ENCODE data around the gene PEAK1. TPM values are rescaled to one million over a fixed set of nuclear protein-coding genes. Genes with fewer than 3 reads are reported as not detected.

Gene PEAK1
- total RNA-seq, 1 donor from 2014 or later, result 75.2 TPM

DNA sequence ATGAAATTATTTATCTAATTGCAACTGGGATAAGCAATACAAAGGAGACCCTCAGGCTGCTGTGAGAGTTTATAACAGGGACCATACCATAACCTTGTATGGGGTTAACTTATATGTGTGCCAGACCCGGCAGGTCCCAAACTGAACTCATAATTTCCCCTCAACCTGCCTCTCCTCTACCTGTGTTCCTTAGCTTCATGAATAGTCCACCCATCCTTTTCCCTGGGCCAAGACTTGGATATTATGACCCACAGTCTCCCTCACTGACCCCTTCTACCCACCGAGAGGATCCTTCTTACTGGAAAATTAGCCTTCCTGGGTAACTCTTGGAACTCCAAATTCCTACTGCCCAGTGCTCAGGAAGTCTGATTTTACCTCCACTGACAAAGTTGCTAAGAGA lies 345.6 kb downstream of the PEAK1 start:
- DNase-seq, result no peak
- H3K4me1 ChIP-seq, result peaks cover 16% of the 10 kb centered on the region
- H3K27me3 ChIP-seq (ENCODE audit: low read depth), result no peaks in the 10 kb centered on the region
- H3K9me3 ChIP-seq (replicated peaks), result no peaks in the 10 kb centered on the region
- TF ChIP-seq CTCF (IDR thresholded peaks at IDR 0.05; ENCODE audit: borderline replicate concordance), result no peak
- no peaks in the 10 kb centered on the region for H3K36me3 ChIP-seq
- H3K27ac ChIP-seq (replicated peaks), result no peak overlapping the region
- intact Hi-C loops (cut with micrococcal nuclease), result no loop called here
- no peak overlapping the region for H3K4me3 ChIP-seq

- Histone ChIP-seq H3K27ac (replicated peaks) (peak overlapping the region; percentile 90), H3K36me3 (no peaks in the 10 kb centered on the region), H3K27me3 (ENCODE audit: low read depth) (no peaks in the 10 kb centered on the region), H3K9me3 (replicated peaks) (no peaks in the 10 kb centered on the region), H3K4me1 (peaks cover 43% of the 10 kb centered on the region), H3K4me3 (peak overlapping the region; percentile 76)
- intact Hi-C loops (cut with micrococcal nuclease), result no loop called here
- TF ChIP-seq CTCF (IDR thresholded peaks at IDR 0.05; ENCODE audit: borderline replicate concordance), result no peak
- no peak for DNase-seq
Observed at GRCh38 chr15:77071305-77072223, 348.3 kb downstream of the PEAK1 start.

DNA sequence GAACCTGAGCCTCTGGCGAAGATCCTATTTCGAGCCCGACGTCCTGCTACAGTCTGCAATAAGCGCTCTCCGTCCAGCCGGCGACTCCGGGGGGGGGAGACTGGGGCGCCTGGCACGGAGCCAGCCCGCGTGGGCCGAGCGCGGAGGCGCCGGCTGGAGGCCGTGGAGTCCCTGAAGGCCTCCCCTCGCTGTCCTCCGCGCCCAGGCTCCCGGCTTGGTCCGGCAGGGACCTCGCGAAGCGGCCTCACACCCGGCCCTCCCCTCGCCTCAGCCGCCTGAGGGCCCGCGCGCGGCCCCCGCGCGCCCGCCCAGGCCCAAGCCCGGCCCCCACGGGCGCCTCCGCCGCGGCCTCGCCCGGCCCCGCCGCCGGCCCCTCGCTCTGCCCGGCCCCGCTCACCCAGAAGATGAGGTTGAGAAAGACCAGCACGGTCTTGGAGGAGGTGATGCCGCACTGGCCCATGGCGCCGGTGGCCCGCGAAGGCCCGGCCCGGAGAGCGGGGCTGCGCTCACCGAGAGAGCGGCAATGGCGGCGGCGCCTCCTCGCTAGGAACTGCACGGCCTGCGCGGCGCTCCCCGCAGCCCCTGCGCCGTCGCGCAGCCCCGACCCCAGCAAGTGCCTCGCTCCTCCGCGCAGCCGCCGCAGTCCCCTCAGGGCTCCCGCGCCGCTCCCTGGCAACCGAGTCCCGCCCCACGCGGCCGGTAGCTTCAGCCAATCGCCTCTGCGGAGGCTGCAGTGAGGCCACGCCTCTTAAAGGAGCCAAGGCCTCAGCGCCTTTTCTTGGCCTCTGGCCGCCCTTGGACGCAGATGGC lies 349.2 kb downstream of the PEAK1 start, which contains the start of gene TSPAN3:
Gene TSPAN3 (minus strand): TSS at position 615 of the 810 bp plus-strand sequence. CDS start 155 bp downstream, at position 460.
- Histone ChIP-seq H3K27ac (replicated peaks) (peak within 1 kb of the TSS; percentile 90), H3K4me3 (peak within 1 kb of the TSS; percentile 76), H3K27me3 (ENCODE audit: low read depth) (no peaks in the 10 kb centered on the region), H3K9me3 (replicated peaks) (no peaks in the 10 kb centered on the region), H3K4me1 (peaks cover 44% of the 10 kb centered on the region), H3K36me3 (no peaks in the 10 kb centered on the region)
- DNase-seq, result peak; percentile 93
- intact Hi-C loops (cut with micrococcal nuclease), result no loop called here
- no peak for TF ChIP-seq CTCF (IDR thresholded peaks at IDR 0.05; ENCODE audit: borderline replicate concordance)

- no peaks in the 10 kb centered on the region for H3K27me3 ChIP-seq (ENCODE audit: low read depth)
- no peak for TF ChIP-seq CTCF (IDR thresholded peaks at IDR 0.05; ENCODE audit: borderline replicate concordance)
- peaks cover 44% of the 10 kb centered on the region for H3K4me1 ChIP-seq
- peak overlapping the region; percentile 76 for H3K4me3 ChIP-seq
- no peaks in the 10 kb centered on the region for H3K36me3 ChIP-seq
- H3K9me3 ChIP-seq (replicated peaks), result no peaks in the 10 kb centered on the region
- intact Hi-C loops (cut with micrococcal nuclease), result no loop called here
- peak overlapping the region; percentile 90 for H3K27ac ChIP-seq (replicated peaks)
- no peak for DNase-seq
Observed at GRCh38 chr15:77070180-77070494, 349.8 kb downstream of the PEAK1 start.

DNA sequence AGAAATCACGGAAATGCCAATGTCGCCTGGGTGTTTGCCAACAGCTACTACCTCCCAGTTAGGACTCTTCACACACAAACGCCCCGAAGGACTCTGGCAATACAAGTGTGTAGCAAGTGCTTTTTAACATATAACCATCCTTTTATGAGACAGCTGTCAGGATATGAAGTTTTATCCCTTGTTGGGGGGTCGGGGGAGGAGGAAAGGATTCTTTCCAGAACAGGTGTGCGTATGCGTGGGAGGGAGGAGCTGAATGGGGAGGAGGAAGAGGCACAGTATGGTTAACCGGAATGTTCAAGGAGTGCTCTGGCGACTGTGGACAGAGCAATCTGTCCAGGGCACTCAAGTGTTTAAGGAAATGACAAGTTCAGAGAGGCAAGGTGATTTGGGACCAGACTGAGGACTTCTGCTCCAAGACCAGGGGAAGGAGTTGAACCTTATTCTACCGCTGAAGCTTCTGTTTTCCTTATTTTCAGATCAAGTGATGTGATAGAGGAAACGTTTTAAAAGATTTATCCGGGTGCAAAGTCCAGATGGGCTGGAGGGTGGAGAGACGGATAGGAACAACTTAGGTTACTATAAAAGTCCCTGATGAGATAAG lies 350.3 kb downstream of the PEAK1 start:
- peak overlapping the region; percentile 90 for H3K27ac ChIP-seq (replicated peaks)
- intact Hi-C loops (cut with micrococcal nuclease), result no loop called here
- H3K4me1 ChIP-seq, result peaks cover 47% of the 10 kb centered on the region

More for the DNA sequence above, 350.3 kb downstream of the PEAK1 start:
- Histone ChIP-seq H3K4me3 (peak overlapping the region; percentile 76), H3K27me3 (ENCODE audit: low read depth) (no peaks in the 10 kb centered on the region), H3K9me3 (replicated peaks) (no peaks in the 10 kb centered on the region), H3K36me3 (no peaks in the 10 kb centered on the region)
- no peak for TF ChIP-seq CTCF (IDR thresholded peaks at IDR 0.05; ENCODE audit: borderline replicate concordance)
- DNase-seq, result no peak

Measured in left ventricle myocardium inferior (tissue), 1 donor.